Measurements from ENCODE around the gene MUSTN1.

Gene MUSTN1

DNA sequence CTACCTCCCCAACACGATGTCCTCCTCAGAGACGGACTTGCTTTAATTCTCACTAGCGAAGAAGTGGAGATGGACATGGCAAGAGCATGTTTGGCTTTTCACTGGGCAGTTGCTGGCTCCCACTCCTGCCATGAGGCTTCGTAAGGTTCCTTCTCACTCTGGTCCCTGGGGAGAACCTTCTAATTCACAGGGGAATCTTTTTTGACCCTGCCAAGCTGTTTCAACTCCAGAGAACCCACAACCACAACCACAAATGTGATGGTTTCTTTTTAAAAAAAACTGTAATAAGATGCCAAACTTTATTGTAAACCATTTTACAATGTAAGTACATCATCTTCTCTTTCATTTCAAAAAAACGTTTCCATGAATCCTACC lies 1.6 kb upstream of the MUSTN1 start:
- in situ Hi-C loops (cut with MboI; ENCODE audit: low sequenced_read_pairs), result no loop called here

GRCh38 chr3:52835766-52836470 lies 1.1 kb upstream of the MUSTN1 start:
- in situ Hi-C loops (cut with MboI; ENCODE audit: low sequenced_read_pairs), result no loop called here

DNA sequence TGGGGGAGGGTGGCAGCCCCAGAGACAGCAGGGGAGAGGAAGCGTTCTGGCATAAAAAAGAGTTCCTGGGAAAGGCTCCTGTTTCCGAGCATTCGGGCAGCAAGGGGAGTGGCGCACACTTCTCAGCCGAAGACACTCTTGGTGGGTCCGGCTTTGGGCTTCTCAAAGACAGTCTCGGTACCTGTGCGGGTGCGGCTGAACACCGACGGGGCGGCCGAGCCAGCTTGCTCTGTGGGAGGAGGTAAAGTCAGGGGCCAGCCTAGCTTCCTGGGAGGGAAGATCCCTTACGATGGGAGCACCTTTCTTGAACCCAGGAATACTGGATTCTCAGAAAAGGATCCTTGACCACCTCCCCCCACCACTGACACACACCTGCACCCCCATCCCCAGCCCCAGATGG lies 1.6 kb downstream of the MUSTN1 start:
- in situ Hi-C loops (cut with MboI; ENCODE audit: low sequenced_read_pairs), result no loop called here

DNA sequence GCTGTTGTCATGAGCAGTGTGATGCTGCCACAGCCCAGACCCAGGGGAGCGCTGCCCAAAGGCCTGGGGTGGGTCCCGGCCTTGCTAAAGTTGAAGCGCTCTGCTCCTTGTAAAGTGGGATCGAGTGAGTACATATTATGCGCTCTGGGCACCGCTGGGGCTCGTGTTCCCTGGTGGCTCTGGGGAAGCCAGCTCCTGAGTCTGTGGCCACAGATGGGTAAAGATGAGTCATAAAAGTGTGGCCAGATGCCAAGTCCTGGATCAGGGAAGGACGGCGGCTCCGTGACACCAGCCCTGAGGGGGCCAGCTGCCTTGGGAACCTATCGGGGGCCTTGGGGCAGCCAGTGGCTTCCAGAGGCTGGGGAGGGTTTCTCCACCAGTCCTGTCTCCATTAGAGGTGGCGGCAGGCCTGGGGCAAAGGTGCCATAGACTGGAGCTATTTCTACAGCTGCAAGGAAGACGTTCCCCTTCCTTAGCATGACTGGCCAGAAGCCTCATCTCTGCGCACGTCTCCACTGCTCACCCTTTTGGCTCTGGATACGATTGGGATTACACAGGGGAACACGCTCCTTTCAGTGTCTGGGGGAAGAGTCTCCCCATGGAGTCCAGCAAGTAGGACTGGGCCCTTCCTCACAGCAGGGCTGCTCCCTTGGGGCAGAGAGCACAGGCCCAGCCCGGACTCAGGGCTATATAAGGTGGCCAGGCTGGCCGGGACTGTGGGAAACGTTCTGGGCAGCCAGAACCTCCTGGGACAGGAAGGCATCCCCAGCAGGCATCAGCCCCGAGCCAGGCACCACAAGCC lies 3.1 kb downstream of the MUSTN1 start:
- in situ Hi-C loops (cut with MboI; ENCODE audit: low sequenced_read_pairs), result no loop called here

DNA sequence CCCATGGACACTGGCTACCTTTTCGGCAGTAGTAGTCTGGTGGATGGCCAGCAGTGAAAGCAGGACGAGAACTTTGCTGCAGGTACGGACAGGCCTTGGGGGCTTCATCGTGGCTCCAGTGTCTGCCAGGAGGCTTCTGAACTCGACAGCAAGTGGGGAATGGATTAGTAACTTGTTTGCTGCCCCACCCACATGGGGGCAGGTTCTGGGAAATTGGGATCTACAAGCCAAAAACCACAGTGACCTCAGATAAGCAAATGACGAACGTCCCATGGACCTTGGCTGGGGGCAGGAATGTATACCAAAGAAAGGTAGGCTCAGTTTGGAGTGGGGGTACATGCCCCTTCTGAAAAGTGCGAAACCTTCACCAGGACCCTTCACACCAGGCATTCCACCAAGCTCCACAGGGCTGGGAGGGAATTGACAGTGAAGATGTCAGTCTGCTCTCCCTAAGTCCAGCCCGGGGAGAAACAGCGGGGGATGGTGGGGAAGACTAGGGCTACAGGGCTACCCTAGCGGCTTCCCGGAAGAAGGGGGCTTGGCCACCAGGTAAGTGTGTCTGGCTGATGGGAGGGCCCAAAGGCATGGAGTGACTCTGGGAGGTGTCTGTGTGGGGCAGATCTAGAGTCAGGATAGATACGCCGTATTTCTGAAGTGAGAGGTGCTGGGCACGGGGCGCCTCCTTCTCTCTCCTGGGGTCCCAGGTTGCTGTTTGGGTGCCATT lies 4.1 kb downstream of the MUSTN1 start, which contains the start of gene ITIH4:
Gene ITIH4 (minus strand): TSS at position 138 of the 724 bp plus-strand sequence. CDS start 30 bp downstream, at position 108.
- in situ Hi-C loops (cut with MboI; ENCODE audit: low sequenced_read_pairs), result no loop called here

- in situ Hi-C loops (cut with MboI; ENCODE audit: low sequenced_read_pairs), result no loop called here
These were observed 4.8 kb downstream of the MUSTN1 start for GRCh38 chr3:52829906-52830463.

- in situ Hi-C loops (cut with MboI; ENCODE audit: low sequenced_read_pairs), result no loop called here
These were observed 5.3 kb downstream of the MUSTN1 start for GRCh38 chr3:52829482-52829881.

GRCh38 chr3:52827866-52828376 lies 6.9 kb downstream of the MUSTN1 start:
- in situ Hi-C loops (cut with MboI; ENCODE audit: low sequenced_read_pairs), result no loop called here

- in situ Hi-C loops (cut with MboI; ENCODE audit: low sequenced_read_pairs), result no loop called here
These were observed 7.4 kb downstream of the MUSTN1 start for GRCh38 chr3:52827441-52827840.

DNA sequence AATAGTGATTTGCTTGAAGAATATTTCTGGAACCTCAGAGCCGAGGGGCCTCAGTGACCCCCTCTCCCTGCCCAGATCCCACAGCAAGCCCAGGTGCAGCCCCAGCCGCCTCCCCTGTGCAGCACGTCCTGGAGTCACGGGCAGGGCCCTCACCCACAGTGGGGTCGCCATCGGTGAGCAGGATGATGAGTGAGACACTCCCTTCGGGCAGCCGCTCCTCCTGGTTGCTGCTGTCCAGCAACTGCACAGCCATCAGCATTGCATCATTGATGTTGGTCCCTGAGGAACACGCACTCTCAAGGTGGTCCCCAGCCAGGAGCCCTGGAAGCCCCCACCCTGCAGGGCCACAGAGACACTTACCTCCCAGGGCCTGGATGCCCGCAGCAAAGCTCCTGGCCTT lies 10.8 kb downstream of the MUSTN1 start:
- in situ Hi-C loops (cut with MboI; ENCODE audit: low sequenced_read_pairs), result no loop called here

DNA sequence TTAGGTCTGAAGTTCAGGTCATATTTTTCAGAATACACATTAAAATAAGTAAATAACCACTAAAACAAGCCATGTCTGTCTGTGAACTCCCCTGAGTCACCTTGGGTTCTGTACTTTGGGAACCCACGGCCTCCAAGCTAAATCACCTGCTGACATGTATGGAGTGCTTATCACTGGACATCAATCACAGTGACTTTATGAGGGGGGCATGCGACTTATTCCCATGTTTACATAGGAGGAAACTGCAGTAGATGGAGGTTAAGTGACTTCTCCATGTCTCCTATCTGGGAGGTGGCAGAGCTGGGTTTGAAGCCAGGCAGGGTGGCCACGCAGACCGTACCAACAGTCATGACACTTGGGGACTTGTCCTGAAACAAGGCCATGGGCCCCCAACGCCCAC lies 12.5 kb downstream of the MUSTN1 start:
- in situ Hi-C loops (cut with MboI; ENCODE audit: low sequenced_read_pairs), result no loop called here

DNA sequence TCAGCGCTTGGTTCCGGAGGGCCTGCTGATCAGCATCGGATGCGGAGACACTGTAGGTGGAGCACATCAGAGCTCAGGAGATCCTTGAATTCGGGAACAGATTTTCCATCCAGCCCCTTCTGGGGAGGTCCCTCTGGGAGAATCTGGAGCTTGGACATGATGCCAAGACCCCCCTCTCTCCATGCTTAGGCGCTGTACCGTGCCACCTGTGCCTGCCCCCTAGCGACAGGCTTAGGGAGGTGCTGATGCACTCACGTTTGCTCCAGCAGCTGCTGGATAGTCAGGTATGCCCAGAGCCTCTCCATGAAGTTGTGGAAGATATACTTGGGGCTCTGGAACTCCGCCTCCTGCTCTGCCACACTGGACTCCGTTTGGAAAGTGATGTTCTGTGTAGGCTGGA lies 14.1 kb downstream of the MUSTN1 start:
- in situ Hi-C loops (cut with MboI; ENCODE audit: low sequenced_read_pairs), result no loop called here

DNA sequence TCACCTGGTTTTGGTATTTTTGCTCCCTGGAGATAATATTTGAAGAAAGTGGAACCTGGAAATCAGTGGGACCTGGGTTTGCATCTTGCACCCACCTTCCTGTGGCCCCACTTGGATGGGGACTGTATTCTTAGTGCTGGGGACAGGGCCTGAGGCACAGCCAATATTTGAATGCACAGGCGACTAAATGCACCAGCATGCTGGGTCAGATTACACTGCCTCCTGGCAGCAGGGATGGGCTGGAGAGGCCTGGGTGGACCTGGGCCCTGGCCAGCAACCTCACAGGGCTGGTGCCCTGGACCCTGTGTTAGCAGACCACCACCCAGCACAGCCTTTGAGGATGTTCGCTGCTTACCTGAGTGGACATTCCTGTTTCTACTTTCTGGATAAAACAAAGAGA lies 14.9 kb downstream of the MUSTN1 start:
- in situ Hi-C loops (cut with MboI; ENCODE audit: low sequenced_read_pairs), result no loop called here

- in situ Hi-C loops (cut with MboI; ENCODE audit: low sequenced_read_pairs), result no loop called here
These were observed 17.0 kb downstream of the MUSTN1 start for GRCh38 chr3:52817860-52818259.

GRCh38 chr3:52817221-52817620 lies 17.6 kb downstream of the MUSTN1 start:
- in situ Hi-C loops (cut with MboI; ENCODE audit: low sequenced_read_pairs), result no loop called here

DNA sequence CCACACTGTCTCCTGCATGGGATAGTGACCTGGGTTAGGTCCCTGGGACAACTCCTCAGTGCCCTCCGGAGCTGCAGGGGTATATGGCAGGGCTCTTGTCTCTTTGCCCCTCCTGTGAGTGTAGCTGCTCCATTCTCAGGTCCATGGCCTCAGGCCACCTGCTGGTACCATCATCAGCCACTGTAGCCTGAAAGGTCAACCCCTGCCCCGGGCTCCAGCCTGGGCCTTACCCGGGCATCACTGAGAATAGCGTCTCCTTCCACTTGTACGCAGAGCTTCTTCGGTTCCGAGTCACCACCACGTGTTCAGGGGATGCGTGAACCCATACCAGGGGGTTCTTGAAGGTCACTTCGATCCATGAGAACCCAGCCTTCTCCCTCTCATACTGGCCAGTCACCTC lies 18.2 kb downstream of the MUSTN1 start:
- in situ Hi-C loops (cut with MboI; ENCODE audit: low sequenced_read_pairs), result no loop called here

GRCh38 chr3:52816199-52816598 lies 18.6 kb downstream of the MUSTN1 start:
- in situ Hi-C loops (cut with MboI; ENCODE audit: low sequenced_read_pairs), result no loop called here

GRCh38 chr3:52813810-52814209 lies 21.0 kb downstream of the MUSTN1 start:
- in situ Hi-C loops (cut with MboI; ENCODE audit: low sequenced_read_pairs), result no loop called here

DNA sequence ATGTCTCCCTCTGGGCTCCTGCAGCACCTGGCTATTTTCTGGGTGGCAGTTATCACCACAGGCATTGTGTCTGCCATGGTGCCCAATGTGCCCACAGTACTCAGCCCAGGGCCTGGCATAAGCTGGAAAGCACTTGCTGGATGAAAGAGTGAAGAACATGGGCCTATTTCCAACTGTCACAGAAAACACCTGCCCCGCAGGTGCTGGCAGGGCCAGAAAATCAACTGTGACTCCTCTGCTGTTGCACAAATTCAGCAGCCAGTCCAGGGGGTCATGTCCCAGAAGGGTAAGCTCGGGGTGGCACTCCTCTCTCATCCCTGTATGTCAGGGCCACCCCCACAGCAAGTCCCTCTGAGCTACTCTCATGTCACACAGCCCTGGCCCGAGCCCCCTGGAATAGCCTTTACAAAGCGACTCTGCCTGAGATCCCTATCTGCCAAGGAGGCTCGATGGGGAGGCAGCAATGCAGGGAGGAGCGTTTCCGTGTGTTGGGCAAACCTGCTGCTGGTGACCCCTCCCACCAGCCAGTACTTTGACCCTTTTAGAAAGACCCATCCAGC lies 23.3 kb downstream of the MUSTN1 start:
- in situ Hi-C loops (cut with MboI; ENCODE audit: low sequenced_read_pairs), result no loop called here

DNA sequence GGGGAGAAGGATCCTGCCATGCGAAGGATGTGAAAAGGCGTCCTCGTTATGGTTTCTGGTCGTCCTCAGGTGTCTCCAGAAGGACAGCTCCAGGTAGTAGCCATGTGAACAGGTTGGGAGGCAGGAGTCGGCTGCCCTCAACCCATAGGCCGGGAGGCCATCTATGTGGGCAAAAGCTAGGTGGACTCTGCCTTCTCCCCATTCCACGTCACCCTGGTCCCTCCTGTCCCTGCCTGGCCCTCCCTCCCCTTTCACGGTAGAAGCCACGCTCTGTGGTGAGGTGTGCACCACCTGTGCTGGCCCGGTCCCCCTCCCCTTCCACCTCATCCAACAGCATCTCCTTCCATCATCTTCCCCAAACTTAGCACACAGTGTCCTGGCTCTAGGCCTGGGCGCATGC lies 23.9 kb downstream of the MUSTN1 start:
- in situ Hi-C loops (cut with MboI; ENCODE audit: low sequenced_read_pairs), result no loop called here
